H1 (cell line): ENCODE results near the gene CBARP. TPM values are rescaled to one million over a fixed set of nuclear protein-coding genes. Genes with fewer than 3 reads are reported as not detected.

Experiments used
- CTCF ChIA-PET: fragments of 300-600 bp; sonication (Branson Sonifier 250); formaldehyde crosslinking; loops from one replicate; lab custom pipeline; 2021; ENCODE audit not compliant: partially characterized antibody; lab: Charles Lee
- POLR2A ChIA-PET: fragments of 300-600 bp; sonication (Branson Sonifier 250); formaldehyde crosslinking; loops from one replicate; lab custom pipeline; 2021; ENCODE audit warnings: inconsistent platforms; ENCODE audit not compliant: partially characterized antibody; lab: Charles Lee
- DNase-seq, 2 experiments: peaks; one replicate each; pipeline versions ENCODE4 v3.0.0 to v3.0.0-alpha.2; 2010 to 2022; ENCODE audit warnings: low spot score in 2 of 2, low read depth in 1 of 2, mixed read lengths in 1 of 2
- FAIRE-seq: peaks from 2 replicates; lab custom pipeline; 2011; peaks lifted over from hg19 to GRCh38; lab: Jason Lieb, UNC
- H2AFZ ChIP-seq: 2 replicates; pipeline ENCODE4 v1.8.1; 2012; ENCODE audit warnings: low read length, inconsistent platforms
- H2AK5ac ChIP-seq: 2 replicates; pipeline ENCODE4 v1.6.1; 2013; ENCODE audit warnings: low read depth, low read length
- H2BK120ac ChIP-seq: replicated peaks from 2 replicates; pipeline ENCODE3; 2013; ENCODE audit warnings: low read depth, low read length, inconsistent platforms
- H2BK12ac ChIP-seq: 2 replicates; pipeline ENCODE4 v1.6.1; 2013; ENCODE audit warnings: low read depth, low read length
- H2BK15ac ChIP-seq: 2 replicates; pipeline ENCODE4 v1.6.1; 2013; ENCODE audit warnings: low read length
- H2BK20ac ChIP-seq: 2 replicates; pipeline ENCODE4 v1.6.1; 2013; ENCODE audit warnings: low read length
- H2BK5ac ChIP-seq: 2 replicates; pipeline ENCODE4 v1.6.1; 2013; ENCODE audit warnings: low read depth, low read length
- H3K14ac ChIP-seq: 2 replicates; pipeline ENCODE4 v1.6.1; 2013; ENCODE audit warnings: inconsistent platforms; ENCODE audit not compliant: insufficient read length
- H3K18ac ChIP-seq: 2 replicates; pipeline ENCODE4 v1.6.1; 2013; ENCODE audit warnings: low read length; ENCODE audit errors: extremely low read depth
- H3K23ac ChIP-seq: 2 replicates; pipeline ENCODE4 v1.6.1; 2013; ENCODE audit warnings: inconsistent platforms; ENCODE audit not compliant: insufficient read length
- H3K23me2 ChIP-seq: 2 replicates; pipeline ENCODE4 v1.6.1; 2013; ENCODE audit warnings: low read depth, low read length
- H3K27ac ChIP-seq: 2 replicates; pipeline ENCODE4 v1.6.1; 2011; ENCODE audit warnings: low read depth, low read length, inconsistent platforms
- H3K27me3 ChIP-seq, 4 experiments: replicated peaks in 1 of 4; 1 replicate in 1 of 4; 2 replicates in 3 of 4; pipeline versions ENCODE4 v1.6.1 to v1.8.1; 2011 to 2013; ENCODE audit warnings: low read length in 3 of 4, mild to moderate bottlenecking in 3 of 4, inconsistent platforms in 2 of 4, mixed read lengths in 2 of 4, moderate library complexity in 1 of 4; ENCODE audit not compliant: control insufficient read depth in 3 of 4, insufficient read depth in 3 of 4; ENCODE audit errors: extremely low read depth in 1 of 4
- H3K36me3 ChIP-seq, 4 experiments: 2 replicates each; pipeline versions ENCODE4 v1.6.1 to v1.8.1; 2011 to 2013; ENCODE audit warnings: mild to moderate bottlenecking in 4 of 4, low read length in 3 of 4, moderate library complexity in 2 of 4, control low read depth in 1 of 4, inconsistent platforms in 1 of 4; ENCODE audit not compliant: insufficient read depth in 4 of 4, control insufficient read depth in 2 of 4
- H3K4ac ChIP-seq: replicated peaks from 2 replicates; pipeline ENCODE3; 2013; ENCODE audit warnings: low read length, low read depth, mixed read lengths, inconsistent platforms; ENCODE audit not compliant: insufficient read length
- H3K4me1 ChIP-seq, 4 experiments: replicated peaks in 1 of 4; 1 replicate in 1 of 4; 2 replicates in 3 of 4; pipeline versions ENCODE4 v1.6.1 to v1.8.1; 2011 to 2013; ENCODE audit warnings: low read length in 3 of 4, inconsistent platforms in 2 of 4, mixed read lengths in 1 of 4; ENCODE audit not compliant: insufficient read depth in 4 of 4, control insufficient read depth in 3 of 4
- H3K4me2 ChIP-seq, 2 experiments: 2 replicates each; pipeline versions ENCODE4 v1.6.1 to v1.8.1; 2011 to 2013; ENCODE audit warnings: low read depth in 2 of 2, low read length in 2 of 2, control low read depth in 1 of 2, inconsistent platforms in 1 of 2, mild to moderate bottlenecking in 1 of 2; ENCODE audit not compliant: insufficient read depth in 1 of 2
- H3K4me3 ChIP-seq, 4 experiments: fragments of 200-600, 300-600 bp in 1 of 4; sonication (generic), shearing (Covaris generic), sonication (Bioruptor Twin) in 1 of 4; 2 replicates each; pipeline versions ENCODE4 v1.5.1 to v1.8.1; 2011 to 2016; ENCODE audit warnings: low read length in 4 of 4, low read depth in 3 of 4, control low read depth in 2 of 4, inconsistent platforms in 2 of 4, mild to moderate bottlenecking in 2 of 4, mixed read lengths in 1 of 4, moderate library complexity in 1 of 4; ENCODE audit not compliant: insufficient read depth in 2 of 4; ENCODE audit errors: extremely low read depth in 1 of 4
- H3K56ac ChIP-seq: replicated peaks from 2 replicates; pipeline ENCODE3; 2013; ENCODE audit warnings: low read depth, mild to moderate bottlenecking, mixed read lengths, low read length, inconsistent platforms; ENCODE audit not compliant: insufficient read length
- H3K79me1 ChIP-seq: 2 replicates; pipeline ENCODE4 v1.6.1; 2013; ENCODE audit warnings: low read depth, low read length, control low read depth
- H3K79me2 ChIP-seq, 2 experiments: 2 replicates each; pipeline versions ENCODE4 v1.6.1 to v1.8.1; 2012 to 2013; ENCODE audit warnings: low read length in 2 of 2, mild to moderate bottlenecking in 2 of 2, inconsistent platforms in 1 of 2; ENCODE audit not compliant: insufficient read depth in 2 of 2, control insufficient read depth in 1 of 2
- H3K9ac ChIP-seq, 4 experiments: replicated peaks in 1 of 4; 1 replicate in 1 of 4; 2 replicates in 3 of 4; pipeline versions ENCODE4 v1.6.1 to v1.8.1; 2011 to 2013; ENCODE audit warnings: low read depth in 3 of 4, low read length in 3 of 4, control low read depth in 2 of 4, mild to moderate bottlenecking in 2 of 4, moderate library complexity in 2 of 4, inconsistent platforms in 1 of 4; ENCODE audit errors: extremely low read depth in 1 of 4
- H3K9me3 ChIP-seq, 2 experiments: 2 replicates each; pipeline versions ENCODE4 v1.6.1 to v1.8.1; 2012 to 2013; ENCODE audit warnings: mild to moderate bottlenecking in 2 of 2, moderate library complexity in 2 of 2, control low read depth in 1 of 2, inconsistent platforms in 1 of 2, low read depth in 1 of 2, low read length in 1 of 2, mixed read lengths in 1 of 2; ENCODE audit not compliant: insufficient read depth in 2 of 2
- H4K20me1 ChIP-seq, 2 experiments: replicated peaks in 1 of 2; 2 replicates each; pipeline versions ENCODE3 to v1.8.1; 2011 to 2013; ENCODE audit warnings: inconsistent platforms in 2 of 2, low read length in 2 of 2, mild to moderate bottlenecking in 1 of 2; ENCODE audit not compliant: insufficient read depth in 2 of 2, control insufficient read depth in 1 of 2
- H4K5ac ChIP-seq: 2 replicates; pipeline ENCODE4 v1.6.1; 2013; ENCODE audit warnings: low read length, low read depth, mixed read lengths, inconsistent platforms; ENCODE audit not compliant: insufficient read length
- H4K8ac ChIP-seq: 2 replicates; pipeline ENCODE4 v1.8.0; 2013; ENCODE audit warnings: mild to moderate bottlenecking, moderate library complexity, low read length, inconsistent platforms; ENCODE audit not compliant: insufficient read depth; ENCODE audit errors: extremely low read depth
- H4K91ac ChIP-seq: replicated peaks from 2 replicates; pipeline ENCODE3; 2013; ENCODE audit warnings: low read length, mixed read lengths, inconsistent platforms; ENCODE audit not compliant: insufficient read length
- CREB1 ChIP-seq: IDR thresholded peaks from 2 replicates; pipeline ENCODE4 v1.6.1; 2012; ENCODE audit warnings: inconsistent platforms
- POLR2AphosphoS5 ChIP-seq: IDR thresholded peaks from 2 replicates; pipeline ENCODE4 v1.6.1; 2011; ENCODE audit warnings: low read depth, low read length
- SIN3A ChIP-seq, 2 experiments: IDR thresholded peaks in 1 of 2; conservative IDR thresholded peaks in 1 of 2; 2 replicates each; pipeline ENCODE4 v1.6.1; 2011 to 2012; ENCODE audit warnings: low read length in 2 of 2, improper control_type of control experiment in 1 of 2, low read depth in 1 of 2, mild to moderate bottlenecking in 1 of 2
- TEAD4 ChIP-seq: IDR thresholded peaks from 2 replicates; pipeline ENCODE4 v1.6.1; 2012; ENCODE audit warnings: low read depth, low read length, inconsistent platforms, mixed read lengths
- WGBS, 2 experiments: shearing (Covaris generic) in 1 of 2; methylation state at CpG; one replicate each; pipeline versions ENCODE4 v1.1.6 to v1.1.7; 2013 to 2015; ENCODE audit warnings: low lambda C conversion rate in 2 of 2, mixed read lengths in 2 of 2, inconsistent platforms in 1 of 2, low coverage in 1 of 2, missing lambda C conversion rate in 1 of 2; ENCODE audit not compliant: insufficient replicate concordance in 2 of 2, insufficient coverage in 1 of 2, insufficient read length in 1 of 2; ENCODE audit errors: extremely low coverage in 1 of 2, missing lambda C conversion rate in 1 of 2; 5-methylcytosine and 5-hydroxymethylcytosine counted together
- polyA plus RNA-seq, 7 experiments: library from polyadenylated mRNA; depleted of rRNA in 3 of 7; stranded (reverse) in 5 of 7; unstranded in 2 of 7; fragments of >200 nt in 5 of 7; fragments of 200-250 nt in 2 of 7; gene quantifications; 1 replicate in 5 of 7; 2 replicates in 1 of 7; 4 replicates in 1 of 7; pipeline versions ENCODE4 v1.2.1 to v1.2.3, GENCODE V29; 2011 to 2013; ENCODE audit warnings: missing spikeins in 2 of 7, mixed read lengths in 2 of 7
- total RNA-seq: library from RNA; stranded (reverse); fragmentation: NEBNext Ultra II Directional; extraction: Animal tissue kit (Norgen Biotek cat#: 25700); gene quantifications from 2 replicates; pipeline ENCODE4 v1.2.1, GENCODE V29; 2021

Gene CBARP
- total and polyA plus RNA-seq, 2 of the 8 experiments (the other 6 are each of a cell fraction or from before 2014, with no cell fraction given) = 4.9 to 14.7 TPM

- Histone ChIP-seq H4K20me1 (peaks cover 7 to 25% of the 10 kb centered on the region in 2 experiments), H2BK20ac (no peak overlapping the region), H3K79me1 (peaks cover 17% of the 10 kb centered on the region), H4K91ac (peak overlapping the region; percentile 96), H3K18ac (no peak overlapping the region), H2BK120ac (no peak overlapping the region), H3K79me2 (peaks cover 5 to 32% of the 10 kb centered on the region in 2 experiments), H3K36me3 (peaks cover 33 to 46% (median 41%) of the 10 kb centered on the region in 4 experiments), H2BK15ac (no peak overlapping the region), H3K4me2 (peak overlapping the region; percentile 83 to 99), H3K9ac (peak overlapping the region in 3 of 4 experiments; percentile 91 to 97 (median 97); a peak in 6 of 7 replicates), H3K27ac (peak overlapping the region; percentile 98), H3K27me3 (peaks cover 0 to 10% (median 5%) of the 10 kb centered on the region in 4 experiments; a peak in 4 of 7 replicates), H3K56ac (no peak overlapping the region), H3K23ac (no peak overlapping the region), H3K4me1 (peaks cover 4 to 49% (median 35%) of the 10 kb centered on the region in 4 experiments), H3K9me3 (no peaks in the 10 kb centered on the region), H2AFZ (no peak overlapping the region), H3K23me2 (peaks cover 23% of the 10 kb centered on the region; the same call in 1 of the 2 replicates), H2BK12ac (no peak overlapping the region), H3K4me3 (peak overlapping the region; percentile 74 to 95 (median 90)), H3K14ac (no peak overlapping the region), H2AK5ac (no peak overlapping the region; the same call in 1 of the 2 replicates), H4K5ac (peak overlapping the region; percentile 0), H4K8ac (peak overlapping the region; percentile 99; the same call in 1 of the 2 replicates), H2BK5ac (peak overlapping the region; percentile 72), H3K4ac (peak overlapping the region; percentile 48)
- ChIA-PET POLR2A (interaction anchor here (1.3 to 19.4 kb wide), 15 partner anchors 6 to 244 kb away, joined by 3 to 456 read pairs (median 9); partner anchors contain the start of genes CIRBP, CNN2, EFNA2 and FAM174C), CTCF (interaction anchor here (15.9 kb wide), 1 partner anchor 27 kb away, joined by 212 read pairs; the partner anchor contains the start of gene ATP5F1D)
- DNase-seq = no peak
- TF ChIP-seq CREB1 (0 out of 2 replicates have a peak, but pooled peaks have one; percentile 8), POLR2AphosphoS5 (0 out of 2 replicates have a peak, but pooled peaks have one; percentile 4), TEAD4 (no peak), SIN3A (conservative IDR thresholded peaks at IDR 0.05 in 1 of 2, IDR thresholded peaks at IDR 0.05 in 1 of 2; ENCODE audit: low read depth in 1 of 2, low read length in 2 of 2) (0 out of 4 replicates have a peak, but pooled peaks of 1 of the 2 experiments have one; percentile 7)
- WGBS, 2 experiments = 67% methylated on average over 8 of the region's 8 CpGs; no CpG with 5 or more reads in 1 of the 2 experiments
- no peak for FAIRE-seq
Measured at GRCh38 chr19:1270213-1270853, 32.5 kb upstream of the CBARP start.
